HCT116 (cell line): ENCODE results near the gene ABTB2. TPM values are rescaled to one million over a fixed set of nuclear protein-coding genes. Genes with fewer than 3 reads are reported as not detected.

Experiments used
- ATAC-seq: fragments of 200-7000 bp; cut with Tn5 transposase; 2 replicates; pipeline ENCODE4 v1.9.1; 2020; ENCODE audit warnings: mild to moderate bottlenecking, moderate library complexity
- BruUV-seq: library from RNA; stranded (reverse); fragments of 400-500 nt; replicated peaks from 2 replicates; lab custom pipeline; 2021; lab: Mats Ljungman, UMichigan
- CTCF ChIA-PET: fragments of 300-600 bp; sonication (Branson Sonifier 250); formaldehyde crosslinking; loops from one replicate; lab custom pipeline; 2021; ENCODE audit warnings: antibody characterized with exemption; lab: Charles Lee
- POLR2A ChIA-PET: fragments of 300-600, 350-600 bp; sonication (Branson Sonifier 250); formaldehyde crosslinking; loops from one replicate; lab custom pipeline; 2021; ENCODE audit warnings: antibody characterized with exemption; lab: Charles Lee
- RAD21 ChIA-PET, 2 experiments: fragments of 300-600 bp; sonication (Branson Sonifier 250); formaldehyde crosslinking; loops; one replicate each; lab custom pipeline; 2023; ENCODE audit warnings: low total read pairs in 2 of 2; ENCODE audit not compliant: uncharacterized antibody in 2 of 2, unreplicated experiment in 2 of 2, low non-redundant PET in 1 of 2; lab: Charles Lee
- DNase-seq: peaks from one replicate; pipeline ENCODE4 v3.0.0-alpha.2; 2010; ENCODE audit warnings: low read depth, low spot score
- H2AFZ ChIP-seq: fragments of 200-600 bp; shearing (Covaris generic), sonication (generic); 2 replicates; pipeline ENCODE4 v1.6.1; 2017; ENCODE audit warnings: low read depth, mixed run types, mixed read lengths, antibody characterized with exemption, low read length; ENCODE audit not compliant: poor library complexity, severe bottlenecking
- H3K27ac ChIP-seq: 2 replicates; pipeline ENCODE4 v1.5.1; 2012; ENCODE audit warnings: low read depth, low read length
- H3K27me3 ChIP-seq: fragments of 200-600 bp; sonication (generic); 2 replicates; pipeline ENCODE4 v1.6.1; 2016; ENCODE audit warnings: mixed run types, low read length, mixed read lengths; ENCODE audit not compliant: insufficient read depth
- H3K36me3 ChIP-seq, 2 experiments: fragments of 200-500 bp in 1 of 2; fragments of 200-600 bp in 1 of 2; sonication (Bioruptor generic) in 1 of 2; sonication (generic) in 1 of 2; 2 replicates each; pipeline versions ENCODE4 v1.5.1 to v1.6.1; 2014 to 2016; ENCODE audit warnings: low read length in 2 of 2, inconsistent platforms in 1 of 2, mixed read lengths in 1 of 2, mixed run types in 1 of 2; ENCODE audit not compliant: insufficient read depth in 2 of 2, control insufficient read depth in 1 of 2
- H3K4me1 ChIP-seq, 2 experiments: fragments of 200-600 bp in 1 of 2; sonication (generic) in 1 of 2; 2 replicates each; pipeline versions ENCODE4 v1.5.1 to v1.6.1; 2012 to 2017; ENCODE audit warnings: low read length in 2 of 2, inconsistent platforms in 1 of 2, mild to moderate bottlenecking in 1 of 2, mixed read lengths in 1 of 2, mixed run types in 1 of 2, moderate library complexity in 1 of 2; ENCODE audit not compliant: insufficient read depth in 2 of 2, control insufficient read depth in 1 of 2
- H3K4me2 ChIP-seq: fragments of 200-600 bp; sonication (generic); 2 replicates; pipeline ENCODE4 v1.6.1; 2017; ENCODE audit warnings: mixed run types, low read length, mixed read lengths
- H3K4me3 ChIP-seq, 2 experiments: fragments of 200-600 bp in 1 of 2; sonication (generic) in 1 of 2; replicated peaks in 1 of 2; 2 replicates each; pipeline ENCODE4 v1.5.1; 2011 to 2016; ENCODE audit warnings: low read length in 2 of 2, control low read depth in 1 of 2, low read depth in 1 of 2, mild to moderate bottlenecking in 1 of 2, mixed read lengths in 1 of 2, mixed run types in 1 of 2
- H3K79me2 ChIP-seq: fragments of 200-600 bp; sonication (generic); 2 replicates; pipeline ENCODE4 v1.6.1; 2017; ENCODE audit warnings: mild to moderate bottlenecking, mixed run types, low read length, moderate library complexity, mixed read lengths; ENCODE audit not compliant: insufficient read depth
- H3K9ac ChIP-seq: fragments of 200-600 bp; sonication (generic); 2 replicates; pipeline ENCODE4 v1.6.1; 2016; ENCODE audit warnings: low read length, mixed read lengths
- H3K9me2 ChIP-seq: fragments of 200-600 bp; sonication (generic), shearing (Covaris generic); 2 replicates; pipeline ENCODE4 v1.6.1; 2017; ENCODE audit warnings: mixed run types, mild to moderate bottlenecking, moderate library complexity; ENCODE audit not compliant: insufficient read depth
- H3K9me3 ChIP-seq, 2 experiments: fragments of 200-500 bp in 1 of 2; fragments of 200-600 bp in 1 of 2; sonication (Bioruptor generic) in 1 of 2; sonication (generic) in 1 of 2; 2 replicates each; pipeline ENCODE4 v1.6.1; 2014 to 2017; ENCODE audit warnings: low read length in 2 of 2, mixed read lengths in 2 of 2, inconsistent platforms in 1 of 2, low read depth in 1 of 2, mild to moderate bottlenecking in 1 of 2, mixed run types in 1 of 2, moderate library complexity in 1 of 2; ENCODE audit not compliant: control insufficient read depth in 1 of 2, insufficient read depth in 1 of 2
- H4K20me1 ChIP-seq: fragments of 200-600 bp; sonication (generic), shearing (Covaris generic); 2 replicates; pipeline ENCODE4 v1.6.1; 2017; ENCODE audit warnings: mixed run types, mild to moderate bottlenecking, moderate library complexity; ENCODE audit not compliant: insufficient read depth
- CBX3 ChIP-seq: IDR thresholded peaks from 2 replicates; pipeline ENCODE4 v1.6.1; 2012; ENCODE audit warnings: low read depth
- POLR2AphosphoS5 ChIP-seq: IDR thresholded peaks from 2 replicates; pipeline ENCODE4 v1.6.1; 2011; ENCODE audit warnings: mild to moderate bottlenecking, low read depth, low read length, moderate library complexity
- YY1 ChIP-seq: IDR thresholded peaks from 2 replicates; pipeline ENCODE4 v1.6.1; 2011; ENCODE audit warnings: low read length, low read depth, moderate library complexity, mild to moderate bottlenecking; ENCODE audit not compliant: insufficient replicate concordance; ENCODE audit errors: extremely low read depth
- intact Hi-C: fragments of 100-400 bp; cut with micrococcal nuclease; formaldehyde crosslinking; loops from 2 replicates; pipeline ENCODE4 v1.10.0; 2022
- total RNA-seq: library from RNA; stranded (reverse); gene quantifications from one replicate; pipeline ENCODE4 v1.2.1, GENCODE V29; 2021; ENCODE audit not compliant: unreplicated experiment
- TF ChIP-seq, protein P1 (sequence below): IDR thresholded peaks from 2 replicates; pipeline ENCODE4 v1.6.1; 2012
- TF ChIP-seq, protein P2 (sequence below): IDR thresholded peaks from 2 replicates; pipeline ENCODE4 v1.6.1; 2012

Gene ABTB2
- total RNA-seq, 1 experiment from 2014 or later = 6.8 TPM

DNA sequence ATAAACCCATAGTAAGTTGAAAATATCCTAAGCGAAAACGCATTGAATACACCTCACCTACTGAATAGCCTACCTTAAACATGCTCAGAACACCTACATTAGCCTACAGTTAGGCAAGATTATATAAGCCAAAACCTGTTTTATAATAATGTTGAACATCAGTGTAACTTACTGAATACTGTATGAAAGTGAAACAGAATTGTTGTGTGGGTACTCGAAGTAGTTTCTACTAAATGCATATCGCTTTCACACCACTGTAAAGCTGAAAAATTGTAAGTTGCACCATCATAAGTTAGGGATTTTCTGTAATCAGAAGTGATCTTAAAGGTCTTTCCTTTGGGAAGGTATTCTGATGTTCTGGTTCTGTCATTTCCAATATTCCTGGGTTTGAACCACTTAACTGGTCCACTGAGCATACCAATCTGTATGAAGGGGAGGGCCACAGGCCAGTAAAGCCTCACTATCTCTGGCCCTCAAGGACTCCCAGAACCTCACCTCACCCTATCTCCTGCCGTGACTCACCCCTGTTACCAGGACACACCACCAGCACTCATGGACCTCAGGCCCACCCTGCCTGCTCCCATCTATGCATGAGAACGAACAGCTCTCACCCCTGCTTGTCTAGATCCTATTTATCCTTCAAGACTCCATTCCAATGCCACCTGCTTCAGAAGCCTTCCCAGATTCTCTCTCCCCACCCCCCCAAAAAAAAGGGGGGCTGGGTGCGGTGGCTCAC, 182.4 kb downstream of the ABTB2 start:
- CTCF ChIA-PET = interaction anchor here (0.8 to 3.8 kb wide), 4 partner anchors 20 to 191 kb away, joined by 3 to 93 read pairs (median 8); partner anchors contain the start of gene ABTB2
- H3K27me3 ChIP-seq = no peaks in the 10 kb centered on the region
- DNase-seq = no peak
- TF ChIP-seq, protein P1, sequence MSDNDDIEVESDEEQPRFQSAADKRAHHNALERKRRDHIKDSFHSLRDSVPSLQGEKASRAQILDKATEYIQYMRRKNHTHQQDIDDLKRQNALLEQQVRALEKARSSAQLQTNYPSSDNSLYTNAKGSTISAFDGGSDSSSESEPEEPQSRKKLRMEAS = no peak
- TF ChIP-seq YY1 (no peak), POLR2AphosphoS5 (no peak), CBX3 (no peak)
- TF ChIP-seq, protein P2, sequence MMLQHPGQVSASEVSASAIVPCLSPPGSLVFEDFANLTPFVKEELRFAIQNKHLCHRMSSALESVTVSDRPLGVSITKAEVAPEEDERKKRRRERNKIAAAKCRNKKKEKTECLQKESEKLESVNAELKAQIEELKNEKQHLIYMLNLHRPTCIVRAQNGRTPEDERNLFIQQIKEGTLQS = no peak
- TF ChIP-seq, all 23 proteins: peak for 0
- intact Hi-C loops = loop anchor here (2.0 to 10.0 kb wide), 3 partner anchors 293 to 719 kb away; no protein-coding TSS in a partner anchor
- no peaks in the 10 kb centered on the region for H3K36me3 ChIP-seq
- no peak overlapping the region for H3K4me2 ChIP-seq
- BruUV-seq = no TSS peak
- no peak overlapping the region for H3K27ac ChIP-seq
- H2AFZ ChIP-seq = no peak overlapping the region
- H3K9ac ChIP-seq = no peak overlapping the region
- ChIA-PET RAD21 (no interaction called here), POLR2A (interaction anchor here (4.3 kb wide), 1 partner anchor 183 kb away, joined by 16 read pairs; the partner anchor contains the start of gene ABTB2)
- H4K20me1 ChIP-seq = no peaks in the 10 kb centered on the region
- H3K4me1 ChIP-seq = peaks cover 2 to 12% of the 10 kb centered on the region in 2 experiments; a peak in 2 of 4 replicates
- H3K79me2 ChIP-seq = no peaks in the 10 kb centered on the region
- H3K9me3 ChIP-seq = no peaks in the 10 kb centered on the region
- no peak overlapping the region for H3K4me3 ChIP-seq
- H3K9me2 ChIP-seq = no peaks in the 10 kb centered on the region
- no peak for ATAC-seq
